Measurements from ENCODE around the gene RFXANK.

DNA sequence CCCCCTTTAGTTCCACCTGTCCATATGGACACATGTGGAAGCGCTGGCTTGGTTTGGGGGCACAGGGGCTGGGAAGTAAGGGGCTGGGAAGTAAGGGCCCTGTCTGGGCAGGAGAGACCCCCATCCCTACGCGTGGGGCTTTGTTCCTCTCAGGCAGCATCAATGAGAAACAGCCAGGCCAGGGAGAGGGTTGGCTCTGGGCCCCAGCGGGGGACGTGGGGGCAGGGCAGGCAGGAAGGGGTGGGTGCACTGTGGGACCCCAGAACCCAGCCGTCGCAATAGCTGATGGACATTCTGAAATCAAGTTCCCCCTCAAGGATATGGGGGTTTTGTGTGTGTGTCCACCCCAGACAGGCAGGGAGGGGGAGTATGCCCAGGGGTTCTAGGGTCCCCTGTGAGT lies 20.9 kb downstream of the RFXANK start:
- no peak for TF ChIP-seq EGR1 (conservative IDR thresholded peaks at IDR 0.05)
- TF ChIP-seq, protein P1, sequence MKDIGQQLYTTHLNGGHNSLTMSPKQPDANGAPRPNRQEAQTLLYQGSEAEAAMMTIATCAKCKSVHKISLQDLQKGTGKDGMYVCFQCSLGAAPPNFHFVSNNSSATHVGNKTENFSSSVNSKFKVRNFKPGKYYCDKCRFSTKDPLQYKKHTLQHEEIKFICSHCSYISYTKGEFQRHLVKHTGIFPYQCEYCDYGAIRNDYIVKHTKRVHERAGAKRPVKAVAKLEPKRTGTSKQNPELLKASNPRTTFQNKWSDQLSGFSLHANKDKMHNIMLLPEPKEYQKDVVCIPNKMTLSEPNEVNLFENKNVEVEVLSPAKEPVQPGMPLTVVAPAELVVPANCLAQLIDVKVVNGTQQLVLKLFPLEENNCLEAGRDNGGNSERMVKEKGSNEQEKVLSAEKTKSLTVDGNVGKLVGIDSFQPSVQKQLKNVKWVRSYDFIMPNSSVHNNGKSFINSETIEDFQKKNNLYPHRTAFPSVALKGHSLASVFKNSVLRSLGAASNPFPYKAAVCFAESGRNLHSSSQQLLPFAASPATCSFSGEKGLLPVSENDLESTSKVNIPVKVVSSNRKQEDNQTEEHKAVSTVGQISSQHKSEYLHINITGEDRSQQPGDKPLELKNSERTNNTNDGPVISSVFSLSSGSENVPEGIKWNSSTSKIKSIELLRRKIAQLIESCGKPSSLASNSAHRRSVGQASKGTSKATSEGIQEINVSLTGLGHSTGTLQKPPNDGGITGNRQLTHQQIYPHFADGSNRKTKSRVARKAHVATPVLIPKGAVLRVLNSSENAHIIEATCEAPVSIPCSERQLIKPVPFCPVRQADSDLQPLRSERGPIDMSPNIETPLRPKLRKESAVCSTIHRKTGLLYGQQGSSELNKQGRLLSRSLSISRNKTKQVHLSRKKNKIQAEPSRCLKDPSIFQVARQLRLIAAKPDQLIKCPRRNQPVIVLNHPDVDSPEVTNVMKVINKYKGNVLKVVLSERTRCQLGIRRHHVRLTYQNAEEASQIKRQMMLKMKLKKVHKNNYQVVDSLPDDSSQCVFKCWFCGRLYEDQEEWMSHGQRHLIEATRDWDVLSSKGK (CRISPR knock-in tag; IDR thresholded peaks at IDR 0.05): no peak
- TF ChIP-seq ZNF134 (CRISPR knock-in tag; conservative IDR thresholded peaks at IDR 0.05): no peak
- TF ChIP-seq, protein P2, sequence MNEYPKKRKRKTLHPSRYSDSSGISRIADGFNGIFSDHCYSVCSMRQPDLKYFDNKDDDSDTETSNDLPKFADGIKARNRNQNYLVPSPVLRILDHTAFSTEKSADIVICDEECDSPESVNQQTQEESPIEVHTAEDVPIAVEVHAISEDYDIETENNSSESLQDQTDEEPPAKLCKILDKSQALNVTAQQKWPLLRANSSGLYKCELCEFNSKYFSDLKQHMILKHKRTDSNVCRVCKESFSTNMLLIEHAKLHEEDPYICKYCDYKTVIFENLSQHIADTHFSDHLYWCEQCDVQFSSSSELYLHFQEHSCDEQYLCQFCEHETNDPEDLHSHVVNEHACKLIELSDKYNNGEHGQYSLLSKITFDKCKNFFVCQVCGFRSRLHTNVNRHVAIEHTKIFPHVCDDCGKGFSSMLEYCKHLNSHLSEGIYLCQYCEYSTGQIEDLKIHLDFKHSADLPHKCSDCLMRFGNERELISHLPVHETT (CRISPR knock-in tag; conservative IDR thresholded peaks at IDR 0.05 in 1 of 2, IDR thresholded peaks at IDR 0.05 in 1 of 2): no peak
- no peak for TF ChIP-seq POLR2AphosphoS5 (IDR thresholded peaks at IDR 0.05; ENCODE audit: control insufficient read depth, insufficient read depth, low read depth, low read length)
- no peak for TF ChIP-seq POLR2A (conservative IDR thresholded peaks at IDR 0.05)
- no peak for TF ChIP-seq SREBF1 (IDR thresholded peaks at IDR 0.05; ENCODE audit: borderline replicate concordance, low read depth, low read length)
- TF ChIP-seq ZNF384 (IDR thresholded peaks at IDR 0.05; ENCODE audit: low read depth, low read length): no peak
- TF ChIP-seq, protein P3, sequence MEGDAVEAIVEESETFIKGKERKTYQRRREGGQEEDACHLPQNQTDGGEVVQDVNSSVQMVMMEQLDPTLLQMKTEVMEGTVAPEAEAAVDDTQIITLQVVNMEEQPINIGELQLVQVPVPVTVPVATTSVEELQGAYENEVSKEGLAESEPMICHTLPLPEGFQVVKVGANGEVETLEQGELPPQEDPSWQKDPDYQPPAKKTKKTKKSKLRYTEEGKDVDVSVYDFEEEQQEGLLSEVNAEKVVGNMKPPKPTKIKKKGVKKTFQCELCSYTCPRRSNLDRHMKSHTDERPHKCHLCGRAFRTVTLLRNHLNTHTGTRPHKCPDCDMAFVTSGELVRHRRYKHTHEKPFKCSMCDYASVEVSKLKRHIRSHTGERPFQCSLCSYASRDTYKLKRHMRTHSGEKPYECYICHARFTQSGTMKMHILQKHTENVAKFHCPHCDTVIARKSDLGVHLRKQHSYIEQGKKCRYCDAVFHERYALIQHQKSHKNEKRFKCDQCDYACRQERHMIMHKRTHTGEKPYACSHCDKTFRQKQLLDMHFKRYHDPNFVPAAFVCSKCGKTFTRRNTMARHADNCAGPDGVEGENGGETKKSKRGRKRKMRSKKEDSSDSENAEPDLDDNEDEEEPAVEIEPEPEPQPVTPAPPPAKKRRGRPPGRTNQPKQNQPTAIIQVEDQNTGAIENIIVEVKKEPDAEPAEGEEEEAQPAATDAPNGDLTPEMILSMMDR (IDR thresholded peaks at IDR 0.05 in 2 of 3, conservative IDR thresholded peaks at IDR 0.05 in 1 of 3; ENCODE audit: insufficient read depth in 2 of 3, low read depth in 1 of 3, low read length in 3 of 3): no peak
- TF ChIP-seq, protein P4, sequence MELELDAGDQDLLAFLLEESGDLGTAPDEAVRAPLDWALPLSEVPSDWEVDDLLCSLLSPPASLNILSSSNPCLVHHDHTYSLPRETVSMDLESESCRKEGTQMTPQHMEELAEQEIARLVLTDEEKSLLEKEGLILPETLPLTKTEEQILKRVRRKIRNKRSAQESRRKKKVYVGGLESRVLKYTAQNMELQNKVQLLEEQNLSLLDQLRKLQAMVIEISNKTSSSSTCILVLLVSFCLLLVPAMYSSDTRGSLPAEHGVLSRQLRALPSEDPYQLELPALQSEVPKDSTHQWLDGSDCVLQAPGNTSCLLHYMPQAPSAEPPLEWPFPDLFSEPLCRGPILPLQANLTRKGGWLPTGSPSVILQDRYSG (tag; conservative IDR thresholded peaks at IDR 0.05; ENCODE audit: low read depth): no peak
- TF ChIP-seq, protein P5, sequence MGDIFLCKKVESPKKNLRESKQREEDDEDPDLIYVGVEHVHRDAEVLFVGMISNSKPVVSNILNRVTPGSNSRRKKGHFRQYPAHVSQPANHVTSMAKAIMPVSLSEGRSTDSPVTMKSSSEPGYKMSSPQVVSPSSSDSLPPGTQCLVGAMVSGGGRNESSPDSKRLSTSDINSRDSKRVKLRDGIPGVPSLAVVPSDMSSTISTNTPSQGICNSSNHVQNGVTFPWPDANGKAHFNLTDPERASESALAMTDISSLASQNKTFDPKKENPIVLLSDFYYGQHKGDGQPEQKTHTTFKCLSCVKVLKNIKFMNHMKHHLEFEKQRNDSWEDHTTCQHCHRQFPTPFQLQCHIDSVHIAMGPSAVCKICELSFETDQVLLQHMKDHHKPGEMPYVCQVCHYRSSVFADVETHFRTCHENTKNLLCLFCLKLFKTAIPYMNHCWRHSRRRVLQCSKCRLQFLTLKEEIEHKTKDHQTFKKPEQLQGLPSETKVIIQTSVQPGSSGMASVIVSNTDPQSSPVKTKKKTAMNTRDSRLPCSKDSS (IDR thresholded peaks at IDR 0.05; ENCODE audit: low read depth, partially characterized antibody): no peak

Data from K562 (cell line).